Panc1 (cell line): ENCODE results near the gene CLDN22. TPM values are rescaled to one million over a fixed set of nuclear protein-coding genes. Genes with fewer than 3 reads are reported as not detected.

Experiments
- ATAC-seq: fragments of 200-7000 bp; cut with Tn5 transposase; 2 replicates; pipeline ENCODE4 v1.9.1; 2020; ENCODE audit warnings: mild to moderate bottlenecking, moderate library complexity
- BruUV-seq: library from RNA; stranded (reverse); fragments of 400-500 nt; replicated peaks from 2 replicates; lab custom pipeline; 2021; lab: Mats Ljungman, UMichigan
- CTCF ChIA-PET: fragments of 300-600 bp; sonication (Branson Sonifier 250); formaldehyde crosslinking; loops from one replicate; lab custom pipeline; 2022; ENCODE audit warnings: antibody characterized with exemption; lab: Charles Lee
- POLR2A ChIA-PET: fragments of 300-600 bp; sonication (Branson Sonifier 250); formaldehyde crosslinking; loops from one replicate; lab custom pipeline; 2022; ENCODE audit warnings: antibody characterized with exemption; lab: Charles Lee
- DNase-seq: peaks from one replicate; pipeline ENCODE4 v3.0.0-alpha.2; 2010; ENCODE audit warnings: low read depth, low spot score
- H3K27ac ChIP-seq: 2 replicates; pipeline ENCODE4 v1.5.1; 2011; ENCODE audit warnings: mild to moderate bottlenecking, low read length, inconsistent platforms
- H3K27me3 ChIP-seq: fragments of 200-500 bp; sonication (Bioruptor generic); 2 replicates; pipeline ENCODE4 v1.6.0; 2014; ENCODE audit warnings: low read length, inconsistent platforms; ENCODE audit not compliant: control insufficient read depth, insufficient read depth
- H3K36me3 ChIP-seq: fragments of 200-500 bp; sonication (Bioruptor generic); 2 replicates; pipeline ENCODE4 v1.5.1; 2014; ENCODE audit warnings: inconsistent platforms, mild to moderate bottlenecking, low read length, moderate library complexity; ENCODE audit not compliant: control insufficient read depth, insufficient read depth
- H3K4me1 ChIP-seq: 2 replicates; pipeline ENCODE4 v1.5.1; 2011; ENCODE audit warnings: inconsistent platforms, mild to moderate bottlenecking, low read length, moderate library complexity; ENCODE audit not compliant: control insufficient read depth, insufficient read depth
- H3K4me3 ChIP-seq, 2 experiments: 2 replicates each; pipeline ENCODE4 v1.5.1; 2011 to 2012; ENCODE audit warnings: low read depth in 2 of 2, low read length in 2 of 2, mild to moderate bottlenecking in 2 of 2, inconsistent platforms in 1 of 2, moderate library complexity in 1 of 2
- H3K9me3 ChIP-seq: fragments of 200-500 bp; sonication (Bioruptor generic); 2 replicates; pipeline ENCODE4 v1.5.1; 2014; ENCODE audit warnings: low read depth, mild to moderate bottlenecking, inconsistent platforms, low read length, moderate library complexity; ENCODE audit not compliant: control insufficient read depth, insufficient read depth
- POLR2AphosphoS5 ChIP-seq: IDR thresholded peaks from 2 replicates; pipeline ENCODE4 v1.6.1; 2012; ENCODE audit warnings: mild to moderate bottlenecking, low read depth, low read length, moderate library complexity
- SIN3A ChIP-seq: IDR thresholded peaks from 2 replicates; pipeline ENCODE4 v1.6.1; 2012; ENCODE audit warnings: low read depth, mild to moderate bottlenecking, low read length, moderate library complexity, borderline replicate concordance; ENCODE audit not compliant: insufficient read depth
- TCF7L2 ChIP-seq: IDR thresholded peaks from 2 replicates; pipeline ENCODE4 v1.6.1; 2011; ENCODE audit warnings: mild to moderate bottlenecking, low read depth, low read length, inconsistent platforms
- in situ Hi-C: cut with HindIII; loops from 2 replicates; pipeline ENCODE4 v1.10.0; 2016; ENCODE audit warnings: low sequenced_read_pairs, low pct_unique_long_range_greater_than_20kb
- intact Hi-C: fragments of 100-400 bp; cut with micrococcal nuclease; formaldehyde crosslinking; loops from one replicate; pipeline ENCODE4 v1.10.0; 2022; ENCODE audit not compliant: unreplicated experiment
- total RNA-seq: library from RNA; stranded (reverse); gene quantifications from one replicate; pipeline ENCODE4 v1.2.1, GENCODE V29; 2021; ENCODE audit not compliant: unreplicated experiment
- TF ChIP-seq, protein P1 (sequence below): fragments of 450-650 bp; IDR thresholded peaks from 2 replicates; pipeline ENCODE4 v1.5.1; 2017; ENCODE audit warnings: mild to moderate bottlenecking
- TF ChIP-seq, protein P2 (sequence below), 2 experiments: IDR thresholded peaks; 2 replicates each; pipeline ENCODE4 v1.6.1; 2011 to 2012; ENCODE audit warnings: low read depth in 2 of 2, control low read depth in 1 of 2, low read length in 1 of 2, mild to moderate bottlenecking in 1 of 2, moderate library complexity in 1 of 2; ENCODE audit not compliant: insufficient read depth in 1 of 2

The CLDN22 gene
- total RNA-seq, 1 experiment from 2014 or later = not detected

DNA sequence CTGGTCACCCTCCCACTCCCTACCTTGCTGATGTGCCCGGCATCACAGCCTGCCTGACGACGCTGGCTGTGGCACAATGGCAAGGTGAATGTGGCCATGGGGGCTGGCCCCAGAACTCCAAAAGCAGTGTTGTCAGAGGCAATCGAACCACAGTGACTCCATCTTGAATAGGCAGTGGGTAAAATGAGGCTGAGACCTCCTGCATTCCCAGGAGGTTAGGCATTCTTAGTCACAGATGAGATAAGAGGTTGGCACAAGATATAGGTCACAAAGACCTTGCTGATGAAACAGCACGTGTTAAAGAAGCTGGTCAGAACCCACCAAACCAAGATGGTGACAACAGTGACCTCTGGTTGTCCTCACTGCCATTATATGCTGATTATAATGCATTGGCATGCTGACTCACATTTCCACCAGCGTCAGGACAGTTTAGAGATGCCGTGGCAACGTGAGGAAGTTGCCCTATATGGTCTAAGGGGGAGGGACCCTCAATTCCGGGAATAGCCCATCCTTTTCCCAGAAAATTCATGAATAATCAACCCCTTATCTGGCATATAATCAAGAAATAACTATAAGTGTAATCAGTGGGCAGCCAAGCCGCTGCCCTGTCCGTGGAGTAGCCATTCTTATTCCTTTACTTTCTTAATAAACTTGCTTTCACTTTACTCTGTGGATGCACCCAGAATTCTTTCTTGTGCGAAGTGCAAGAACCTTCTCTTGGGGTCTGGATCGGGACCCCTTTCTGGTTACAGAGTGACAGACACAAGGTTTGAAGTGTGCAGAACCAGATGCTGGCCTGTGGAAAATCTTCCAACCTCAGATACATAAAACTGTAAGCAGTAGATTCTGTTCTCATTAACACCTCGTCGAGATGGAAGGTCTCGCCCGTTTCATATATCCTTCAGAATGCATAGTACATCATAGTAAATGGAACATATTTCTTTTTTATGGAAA lies 28.9 kb upstream of the CLDN22 start:
- BruUV-seq = no TSS peak
- in situ Hi-C loops = no loop called here

DNA sequence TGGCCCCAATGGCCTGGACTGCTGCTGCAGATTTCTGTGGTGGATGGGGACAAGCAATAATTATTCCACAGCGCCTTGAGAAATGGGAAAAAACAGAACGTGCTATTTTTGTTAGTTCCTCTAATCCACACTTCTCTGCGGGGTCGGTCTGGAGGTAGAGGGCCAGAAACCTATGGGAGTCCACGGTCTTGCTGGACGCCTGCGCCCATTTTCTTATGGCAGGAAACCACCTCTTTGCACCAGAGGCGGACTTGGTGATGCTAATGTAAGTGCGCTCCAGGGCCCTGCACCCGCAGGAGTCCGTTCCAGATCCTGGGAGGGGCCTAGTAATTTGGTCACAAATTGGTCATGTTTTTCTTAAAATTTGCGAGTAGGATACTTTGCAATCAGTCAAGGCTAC lies 28.1 kb upstream of the CLDN22 start:
- ChIA-PET POLR2A (no interaction called here), CTCF (no interaction called here)
- in situ Hi-C loops = no loop called here
- DNase-seq (no peak), ATAC-seq (no peak)
- TF ChIP-seq SIN3A = no peak
- TF ChIP-seq, protein P1, sequence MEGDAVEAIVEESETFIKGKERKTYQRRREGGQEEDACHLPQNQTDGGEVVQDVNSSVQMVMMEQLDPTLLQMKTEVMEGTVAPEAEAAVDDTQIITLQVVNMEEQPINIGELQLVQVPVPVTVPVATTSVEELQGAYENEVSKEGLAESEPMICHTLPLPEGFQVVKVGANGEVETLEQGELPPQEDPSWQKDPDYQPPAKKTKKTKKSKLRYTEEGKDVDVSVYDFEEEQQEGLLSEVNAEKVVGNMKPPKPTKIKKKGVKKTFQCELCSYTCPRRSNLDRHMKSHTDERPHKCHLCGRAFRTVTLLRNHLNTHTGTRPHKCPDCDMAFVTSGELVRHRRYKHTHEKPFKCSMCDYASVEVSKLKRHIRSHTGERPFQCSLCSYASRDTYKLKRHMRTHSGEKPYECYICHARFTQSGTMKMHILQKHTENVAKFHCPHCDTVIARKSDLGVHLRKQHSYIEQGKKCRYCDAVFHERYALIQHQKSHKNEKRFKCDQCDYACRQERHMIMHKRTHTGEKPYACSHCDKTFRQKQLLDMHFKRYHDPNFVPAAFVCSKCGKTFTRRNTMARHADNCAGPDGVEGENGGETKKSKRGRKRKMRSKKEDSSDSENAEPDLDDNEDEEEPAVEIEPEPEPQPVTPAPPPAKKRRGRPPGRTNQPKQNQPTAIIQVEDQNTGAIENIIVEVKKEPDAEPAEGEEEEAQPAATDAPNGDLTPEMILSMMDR = no peak
- TF ChIP-seq TCF7L2 = no peak
- TF ChIP-seq POLR2AphosphoS5 = no peak
- H3K9me3 ChIP-seq = no peaks in the 10 kb centered on the region
- H3K4me3 ChIP-seq = no peak overlapping the region
- BruUV-seq = no TSS peak
- H3K36me3 ChIP-seq = no peaks in the 10 kb centered on the region
- H3K27me3 ChIP-seq = no peaks in the 10 kb centered on the region
- no peaks in the 10 kb centered on the region for H3K4me1 ChIP-seq
- H3K27ac ChIP-seq = no peak overlapping the region
- intact Hi-C loops = no loop called here

More for the DNA sequence above, 28.9 kb upstream of the CLDN22 start:
- H3K27me3 ChIP-seq = no peaks in the 10 kb centered on the region
- intact Hi-C loops = no loop called here
- H3K4me3 ChIP-seq = no peak overlapping the region
- ATAC-seq (no peak), DNase-seq (no peak)
- H3K4me1 ChIP-seq = no peaks in the 10 kb centered on the region
- ChIA-PET POLR2A (no interaction called here), CTCF (no interaction called here)
- TF ChIP-seq POLR2AphosphoS5 (no peak), TCF7L2 (no peak), SIN3A (no peak)
- TF ChIP-seq, protein P1 = no peak
- TF ChIP-seq, protein P2, sequence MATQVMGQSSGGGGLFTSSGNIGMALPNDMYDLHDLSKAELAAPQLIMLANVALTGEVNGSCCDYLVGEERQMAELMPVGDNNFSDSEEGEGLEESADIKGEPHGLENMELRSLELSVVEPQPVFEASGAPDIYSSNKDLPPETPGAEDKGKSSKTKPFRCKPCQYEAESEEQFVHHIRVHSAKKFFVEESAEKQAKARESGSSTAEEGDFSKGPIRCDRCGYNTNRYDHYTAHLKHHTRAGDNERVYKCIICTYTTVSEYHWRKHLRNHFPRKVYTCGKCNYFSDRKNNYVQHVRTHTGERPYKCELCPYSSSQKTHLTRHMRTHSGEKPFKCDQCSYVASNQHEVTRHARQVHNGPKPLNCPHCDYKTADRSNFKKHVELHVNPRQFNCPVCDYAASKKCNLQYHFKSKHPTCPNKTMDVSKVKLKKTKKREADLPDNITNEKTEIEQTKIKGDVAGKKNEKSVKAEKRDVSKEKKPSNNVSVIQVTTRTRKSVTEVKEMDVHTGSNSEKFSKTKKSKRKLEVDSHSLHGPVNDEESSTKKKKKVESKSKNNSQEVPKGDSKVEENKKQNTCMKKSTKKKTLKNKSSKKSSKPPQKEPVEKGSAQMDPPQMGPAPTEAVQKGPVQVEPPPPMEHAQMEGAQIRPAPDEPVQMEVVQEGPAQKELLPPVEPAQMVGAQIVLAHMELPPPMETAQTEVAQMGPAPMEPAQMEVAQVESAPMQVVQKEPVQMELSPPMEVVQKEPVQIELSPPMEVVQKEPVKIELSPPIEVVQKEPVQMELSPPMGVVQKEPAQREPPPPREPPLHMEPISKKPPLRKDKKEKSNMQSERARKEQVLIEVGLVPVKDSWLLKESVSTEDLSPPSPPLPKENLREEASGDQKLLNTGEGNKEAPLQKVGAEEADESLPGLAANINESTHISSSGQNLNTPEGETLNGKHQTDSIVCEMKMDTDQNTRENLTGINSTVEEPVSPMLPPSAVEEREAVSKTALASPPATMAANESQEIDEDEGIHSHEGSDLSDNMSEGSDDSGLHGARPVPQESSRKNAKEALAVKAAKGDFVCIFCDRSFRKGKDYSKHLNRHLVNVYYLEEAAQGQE (IDR thresholded peaks at IDR 0.05; ENCODE audit: insufficient read depth in 1 of 2, low read depth in 2 of 2, low read length in 1 of 2) = no peak
- no peak overlapping the region for H3K27ac ChIP-seq
- no peaks in the 10 kb centered on the region for H3K36me3 ChIP-seq
- H3K9me3 ChIP-seq = no peaks in the 10 kb centered on the region
